Activated CD4-positive, alpha-beta T cell treated with anti-CD3 and anti-CD28 coated beads, Interleukin-10, Interleukin-2, amounts not matched to agents 100 ng/mL and 50 ng/mL, durations not matched to agents 16 hours and 8 hours (primary cell): ENCODE results near the gene ATG101.
A peak's percentile ranks its signal among the peaks of the same experiment; 100 is the strongest.
"Not testable (repeated sequence)": the region's sequence is repeated elsewhere in the genome, so short reads cannot be mapped to it uniquely, and the experiment has no call there.

ENCODE experiments used
- DNase-seq: peaks from one replicate; pipeline ENCODE4 v3.0.0-alpha.2; 2020

Gene ATG101

GRCh38 chr12:52080403-52081251, 10.8 kb downstream of the ATG101 start:
- DNase-seq, result no peak

- no peak for DNase-seq
These were observed 11.5 kb downstream of the ATG101 start for GRCh38 chr12:52081263-52081733.

- no peak for DNase-seq
These were observed 12.4 kb downstream of the ATG101 start for GRCh38 chr12:52082026-52082668.

- DNase-seq, result no peak
These were observed 12.8 kb downstream of the ATG101 start for GRCh38 chr12:52082669-52082987.

- DNase-seq, result peak; percentile 69
These were observed 13.3 kb downstream of the ATG101 start for GRCh38 chr12:52082988-52083637.

GRCh38 chr12:52083638-52083996, 13.8 kb downstream of the ATG101 start:
- DNase-seq, result no peak

- no peak for DNase-seq
These were observed 14.9 kb downstream of the ATG101 start for GRCh38 chr12:52084491-52085231.

GRCh38 chr12:52085682-52086180, 16.0 kb downstream of the ATG101 start:
- DNase-seq, result no peak

- DNase-seq, result no peak
These were observed 16.6 kb downstream of the ATG101 start for GRCh38 chr12:52086366-52086765.

- no peak for DNase-seq
These were observed 17.4 kb downstream of the ATG101 start for GRCh38 chr12:52086944-52087835.

GRCh38 chr12:52087961-52088820, 18.4 kb downstream of the ATG101 start:
- no peak for DNase-seq

GRCh38 chr12:52089491-52089890, 19.7 kb downstream of the ATG101 start:
- DNase-seq, result no peak

GRCh38 chr12:52090291-52090690, 20.5 kb downstream of the ATG101 start:
- no peak for DNase-seq

GRCh38 chr12:52091061-52091460, 21.3 kb downstream of the ATG101 start:
- no peak for DNase-seq

- no peak for DNase-seq
These were observed 22.1 kb downstream of the ATG101 start for GRCh38 chr12:52091869-52092268.

- no peak for DNase-seq
These were observed 23.6 kb downstream of the ATG101 start for GRCh38 chr12:52093346-52093745.

GRCh38 chr12:52096332-52097044, 26.7 kb downstream of the ATG101 start:
- no peak for DNase-seq

GRCh38 chr12:52097045-52097666, 27.4 kb downstream of the ATG101 start:
- DNase-seq, result no peak

GRCh38 chr12:52104431-52105089, 34.8 kb downstream of the ATG101 start:
- not testable (repeated sequence) for DNase-seq
